Prostate gland (tissue), 2 donors: ENCODE results near the gene TAS2R39. TPM values are rescaled to one million over a fixed set of nuclear protein-coding genes. Genes with fewer than 3 reads are reported as not detected.

Source experiments
- DNase-seq: peaks from one replicate; pipeline ENCODE4 v3.0.0-alpha.2; 2019; ENCODE audit warnings: low spot score
- H3K27ac ChIP-seq, 2 donors: fragments of 200-600 bp; sonication (generic); 2 replicates each; pipeline ENCODE4 v1.5.1; 2017 to 2019
- H3K27me3 ChIP-seq: fragments of 200-600 bp; sonication (generic); replicated peaks from 2 replicates; pipeline ENCODE4 v1.5.1; 2019; ENCODE audit not compliant: insufficient read depth
- H3K36me3 ChIP-seq, 2 donors: fragments of 200-600 bp; sonication (generic); 1 replicate in 1 of 2; 2 replicates in 1 of 2; pipeline versions ENCODE4 v1.5.1 to v1.8.1; 2017 to 2019
- H3K4me1 ChIP-seq: fragments of 200-600 bp; sonication (generic); replicated peaks from 2 replicates; pipeline ENCODE4 v1.5.1; 2019
- H3K4me3 ChIP-seq, 2 donors: fragments of 200-600 bp; sonication (generic); 2 replicates each; pipeline ENCODE4 v1.5.1; 2017 to 2019
- H3K9me3 ChIP-seq: fragments of 200-600 bp; sonication (generic); 2 replicates; pipeline ENCODE4 v1.5.1; 2017
- POLR2A ChIP-seq: fragments of 450-650 bp; IDR thresholded peaks from one replicate; pipeline ENCODE4 v1.6.1; 2016; ENCODE audit warnings: antibody characterized with exemption, mild to moderate bottlenecking
- POLR2AphosphoS5 ChIP-seq: sonication (generic); formaldehyde crosslinking; IDR thresholded peaks from one replicate; pipeline ENCODE4 v1.6.1; 2017; ENCODE audit warnings: antibody characterized with exemption
- WGBS: methylation state at CpG from one replicate; pipeline ENCODE4 v1.1.5; 2018; 5-methylcytosine and 5-hydroxymethylcytosine counted together
- intact Hi-C: fragments of 100-400 bp; cut with DNase I; formaldehyde crosslinking; loops from one replicate; pipeline ENCODE4 v1.14.2; 2022
- total RNA-seq, 2 donors: library from RNA; depleted of rRNA; stranded (reverse); fragments of >200 nt; gene quantifications; one replicate each; pipeline ENCODE4 v1.1.0, GENCODE V29; 2016
- TF ChIP-seq, protein P1 (sequence below), 4 experiments: fragments of 200-600 bp in 2 of 4; fragments of 450-650 bp in 2 of 4; sonication (generic) in 2 of 4; IDR thresholded peaks; 1 replicate in 3 of 4; 2 replicates in 1 of 4; pipeline ENCODE4 v1.5.1; 2016 to 2019; ENCODE audit warnings: antibody characterized with exemption in 4 of 4, mild to moderate bottlenecking in 2 of 4, moderate library complexity in 2 of 4

The TAS2R39 gene
- total RNA-seq, 2 donors from 2014 or later = not detected

DNA sequence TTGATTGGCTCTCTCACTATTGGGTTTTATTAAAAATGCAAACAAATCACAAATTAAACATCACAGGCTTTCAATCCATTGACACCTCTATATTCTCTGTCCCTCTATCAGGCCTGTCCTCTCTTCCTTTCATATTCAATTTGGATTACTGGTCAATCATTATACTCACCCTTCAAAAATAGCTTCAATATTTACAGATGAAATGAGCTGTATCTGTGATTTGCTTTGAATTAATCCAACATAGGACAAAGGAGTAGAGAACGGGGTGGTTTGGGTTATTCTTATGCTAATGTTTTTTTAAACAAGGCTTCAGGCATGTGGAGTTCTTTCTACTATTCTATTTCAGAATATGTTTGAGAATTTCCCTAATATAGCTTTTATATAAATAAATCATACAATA lies 2.3 kb downstream of the TAS2R39 start:
- WGBS = 73% methylated on average over 1 of the region's 1 CpG

GRCh38 chr7:143188994-143189393 lies 5.8 kb downstream of the TAS2R39 start:
- Histone ChIP-seq H3K4me1 (no peaks in the 10 kb centered on the region), H3K4me3 (no peak overlapping the region), H3K27ac (no peak overlapping the region), H3K36me3 (no peaks in the 10 kb centered on the region), H3K27me3 (no peaks in the 10 kb centered on the region), H3K9me3 (no peaks in the 10 kb centered on the region)
- WGBS = 63% methylated on average over 6 of the region's 6 CpGs
- TF ChIP-seq, protein P1, sequence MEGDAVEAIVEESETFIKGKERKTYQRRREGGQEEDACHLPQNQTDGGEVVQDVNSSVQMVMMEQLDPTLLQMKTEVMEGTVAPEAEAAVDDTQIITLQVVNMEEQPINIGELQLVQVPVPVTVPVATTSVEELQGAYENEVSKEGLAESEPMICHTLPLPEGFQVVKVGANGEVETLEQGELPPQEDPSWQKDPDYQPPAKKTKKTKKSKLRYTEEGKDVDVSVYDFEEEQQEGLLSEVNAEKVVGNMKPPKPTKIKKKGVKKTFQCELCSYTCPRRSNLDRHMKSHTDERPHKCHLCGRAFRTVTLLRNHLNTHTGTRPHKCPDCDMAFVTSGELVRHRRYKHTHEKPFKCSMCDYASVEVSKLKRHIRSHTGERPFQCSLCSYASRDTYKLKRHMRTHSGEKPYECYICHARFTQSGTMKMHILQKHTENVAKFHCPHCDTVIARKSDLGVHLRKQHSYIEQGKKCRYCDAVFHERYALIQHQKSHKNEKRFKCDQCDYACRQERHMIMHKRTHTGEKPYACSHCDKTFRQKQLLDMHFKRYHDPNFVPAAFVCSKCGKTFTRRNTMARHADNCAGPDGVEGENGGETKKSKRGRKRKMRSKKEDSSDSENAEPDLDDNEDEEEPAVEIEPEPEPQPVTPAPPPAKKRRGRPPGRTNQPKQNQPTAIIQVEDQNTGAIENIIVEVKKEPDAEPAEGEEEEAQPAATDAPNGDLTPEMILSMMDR (IDR thresholded peaks at IDR 0.05) = no peak
- TF ChIP-seq POLR2AphosphoS5 = no peak
- no peak for TF ChIP-seq POLR2A
- DNase-seq = no peak
- intact Hi-C loops = no loop called here

More for the DNA sequence above, 2.3 kb downstream of the TAS2R39 start:
- TF ChIP-seq POLR2A (no peak), POLR2AphosphoS5 (no peak)
- TF ChIP-seq, protein P1 (IDR thresholded peaks at IDR 0.05) = no peak
- no peaks in the 10 kb centered on the region for H3K9me3 ChIP-seq
- DNase-seq = no peak
- H3K4me3 ChIP-seq = no peak overlapping the region
- intact Hi-C loops = no loop called here
- no peak overlapping the region for H3K27ac ChIP-seq
- H3K36me3 ChIP-seq = no peaks in the 10 kb centered on the region
- H3K27me3 ChIP-seq = no peaks in the 10 kb centered on the region
- H3K4me1 ChIP-seq = no peaks in the 10 kb centered on the region

GRCh38 chr7:143193880-143194279 lies 10.7 kb downstream of the TAS2R39 start:
- intact Hi-C loops = no loop called here
- Histone ChIP-seq H3K4me1 (no peaks in the 10 kb centered on the region), H3K27me3 (no peaks in the 10 kb centered on the region), H3K4me3 (no peak overlapping the region), H3K27ac (no peak overlapping the region), H3K9me3 (no peaks in the 10 kb centered on the region), H3K36me3 (no peaks in the 10 kb centered on the region)
- 43% methylated on average over 2 of the region's 2 CpGs for WGBS
- no peak for DNase-seq
- TF ChIP-seq, protein P1 (IDR thresholded peaks at IDR 0.05) = no peak
- TF ChIP-seq POLR2A = no peak
- no peak for TF ChIP-seq POLR2AphosphoS5

DNA sequence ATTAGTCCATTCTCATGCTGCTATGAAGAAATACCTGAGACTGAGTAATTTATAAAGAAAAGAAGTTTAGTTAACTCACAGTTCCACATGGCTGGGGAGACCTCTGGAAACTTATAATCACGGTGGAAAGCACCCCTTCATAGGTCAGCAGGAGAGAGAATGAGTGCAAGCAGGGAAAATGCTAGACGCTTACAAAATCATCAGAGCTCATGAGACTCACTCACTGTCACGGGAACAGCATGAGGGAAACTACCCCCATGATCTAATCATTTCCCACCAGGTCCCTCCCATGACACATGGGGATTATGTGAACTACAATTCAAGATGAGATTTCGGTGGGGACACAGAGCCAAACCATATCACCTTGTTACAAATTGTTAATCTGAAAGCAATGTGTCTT lies 15.8 kb downstream of the TAS2R39 start:
- WGBS = 84% methylated on average over 4 of the region's 4 CpGs
- TF ChIP-seq, protein P1 (IDR thresholded peaks at IDR 0.05) = no peak
- no peak for TF ChIP-seq POLR2AphosphoS5
- no peaks in the 10 kb centered on the region for H3K4me1 ChIP-seq
- no peak overlapping the region for H3K4me3 ChIP-seq
- no peak for DNase-seq
- intact Hi-C loops = no loop called here
- no peaks in the 10 kb centered on the region for H3K27me3 ChIP-seq
- no peaks in the 10 kb centered on the region for H3K9me3 ChIP-seq
- H3K36me3 ChIP-seq = no peaks in the 10 kb centered on the region
- no peak overlapping the region for H3K27ac ChIP-seq

GRCh38 chr7:143202161-143202560 lies 18.9 kb downstream of the TAS2R39 start:
- no peaks in the 10 kb centered on the region for H3K4me1 ChIP-seq
- H3K4me3 ChIP-seq = no peak overlapping the region
- no peaks in the 10 kb centered on the region for H3K9me3 ChIP-seq
- 93% methylated on average over 2 of the region's 2 CpGs for WGBS
- TF ChIP-seq POLR2A (no peak), POLR2AphosphoS5 (no peak)
- TF ChIP-seq, protein P1 (IDR thresholded peaks at IDR 0.05) = no peak
- no peaks in the 10 kb centered on the region for H3K27me3 ChIP-seq
- H3K27ac ChIP-seq = no peak overlapping the region
- no peak for DNase-seq
- intact Hi-C loops = no loop called here
- H3K36me3 ChIP-seq = no peaks in the 10 kb centered on the region
